Aorta (tissue), 5 donors: ENCODE data around the gene TPBGL. TPM values are rescaled to one million over a fixed set of nuclear protein-coding genes. Genes with fewer than 3 reads are reported as not detected.
A peak's percentile ranks its signal among the peaks of the same experiment; 100 is the strongest.

Experiments used
- ATAC-seq: fragments of 200-7000 bp; cut with Tn5 transposase; one replicate; pipeline ENCODE4 v1.9.1; 2022; ENCODE audit warnings: moderate library complexity; ENCODE audit not compliant: low FRiP score
- DNase-seq, 2 donors: peaks; one replicate each; pipeline ENCODE4 v3.0.0-alpha.2; 2020
- H3K27ac ChIP-seq, 2 donors: one replicate each; pipeline ENCODE4 v1.5.1; 2013; ENCODE audit warnings: low read length in 2 of 2, mild to moderate bottlenecking in 2 of 2, moderate library complexity in 2 of 2, control low read depth in 1 of 2, inconsistent platforms in 1 of 2, low read depth in 1 of 2
- H3K27me3 ChIP-seq, 2 donors: one replicate each; pipeline ENCODE4 v1.6.1; 2013; ENCODE audit warnings: control low read depth in 1 of 2, low read length in 1 of 2, mild to moderate bottlenecking in 1 of 2, moderate library complexity in 1 of 2; ENCODE audit not compliant: insufficient read depth in 2 of 2, control insufficient read depth in 1 of 2
- H3K36me3 ChIP-seq, 2 donors: one replicate each; pipeline ENCODE4 v1.6.1; 2013; ENCODE audit warnings: control low read depth in 1 of 2, low read length in 1 of 2, mild to moderate bottlenecking in 1 of 2; ENCODE audit not compliant: insufficient read depth in 2 of 2, control insufficient read depth in 1 of 2
- H3K4me1 ChIP-seq, 2 donors: one replicate each; pipeline ENCODE4 v1.6.1; 2013; ENCODE audit warnings: low read length in 2 of 2, control low read depth in 1 of 2, mild to moderate bottlenecking in 1 of 2, moderate library complexity in 1 of 2; ENCODE audit not compliant: insufficient read depth in 2 of 2, control insufficient read depth in 1 of 2
- H3K4me3 ChIP-seq, 2 donors: one replicate each; pipeline ENCODE4 v1.5.1; 2013; ENCODE audit warnings: low read length in 2 of 2, control low read depth in 1 of 2, mild to moderate bottlenecking in 1 of 2
- H3K9me3 ChIP-seq: one replicate; pipeline ENCODE4 v1.6.1; 2013; ENCODE audit warnings: mild to moderate bottlenecking, low read length; ENCODE audit not compliant: control insufficient read depth
- WGBS, 2 donors: extraction: QIAGEN DNeasy Blood & Tissue Kit; methylation state at CpG; one replicate each; pipeline ENCODE4 v1.1.7; 2013; 5-methylcytosine and 5-hydroxymethylcytosine counted together
- intact Hi-C, 2 donors: fragments of 100-400 bp; cut with DNase I; formaldehyde crosslinking; loops; one replicate each; pipeline versions ENCODE4 v1.14.2 to v1.15.0; 2022
- polyA plus RNA-seq, 2 donors: library from polyadenylated mRNA; stranded (reverse); fragments of 200-250 nt; gene quantifications; one replicate each; pipeline ENCODE4 v1.2.3, GENCODE V29; 2013
- total RNA-seq, 2 donors: library from RNA; stranded (reverse); fragmentation: NEBNext Ultra II Directional; extraction: Animal tissue kit (Norgen Biotek cat#: 25700); gene quantifications; one replicate each; pipeline ENCODE4 v1.2.1, GENCODE V29; 2021
- donor health status: healthy with polysubstance abuse.
- donor health status: Bipolar disorder and iron deficiency.
- donor health status: DM: no; HTN: no; CAD: no.
- donor health status: DM: no; HTN: no; CAD: no.
- donor health status: DM: yes; HTN: yes; CAD: no.

Gene TPBGL
- total and polyA plus RNA-seq, 4 donors = 0.30 to 0.36 TPM; not detected in 2

DNA sequence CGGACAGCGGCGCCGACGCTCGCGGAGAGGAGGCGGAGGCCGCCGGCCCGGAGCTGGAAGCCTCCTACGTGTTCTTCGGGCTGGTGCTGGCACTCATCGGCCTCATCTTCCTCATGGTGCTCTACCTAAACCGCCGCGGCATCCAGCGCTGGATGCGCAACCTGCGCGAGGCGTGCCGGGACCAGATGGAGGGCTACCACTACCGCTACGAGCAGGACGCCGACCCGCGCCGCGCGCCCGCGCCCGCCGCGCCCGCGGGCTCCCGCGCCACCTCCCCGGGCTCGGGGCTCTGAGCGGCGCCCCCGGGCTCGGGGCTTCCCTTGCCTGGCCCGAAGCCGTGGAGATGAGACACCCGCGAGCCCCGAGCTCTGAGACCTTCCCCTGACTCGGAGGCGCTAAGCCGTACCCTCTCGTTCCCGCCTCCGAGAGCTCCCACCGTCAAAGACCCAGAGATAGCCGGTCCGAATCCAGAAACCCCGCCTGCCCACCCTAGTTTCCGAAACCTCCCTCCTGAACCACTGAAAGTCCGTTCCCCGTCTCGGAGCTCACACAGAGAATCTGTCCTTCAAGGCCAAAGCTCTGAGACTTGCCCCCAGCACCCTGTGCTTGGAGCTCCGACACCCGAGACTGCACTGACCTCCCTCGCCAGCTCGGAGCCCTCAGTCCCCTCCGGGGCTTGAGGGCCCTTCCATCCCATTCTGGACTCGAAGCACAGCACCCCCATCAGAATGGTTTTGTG lies 1.5 kb downstream of the TPBGL start:
- DNase-seq (no peak), ATAC-seq (no peak)
- intact Hi-C loops = no loop called here
- H3K4me3 ChIP-seq = peak overlapping the region in 1 of 2 donors; percentile 8
- H3K27me3 ChIP-seq = no peaks in the 10 kb centered on the region
- H3K27ac ChIP-seq = no peak overlapping the region
- no peaks in the 10 kb centered on the region for H3K36me3 ChIP-seq
- H3K9me3 ChIP-seq = no peaks in the 10 kb centered on the region
- 4% methylated on average over 70 to 72 of the region's 72 CpGs for WGBS, 2 donors
- no peaks in the 10 kb centered on the region for H3K4me1 ChIP-seq

DNA sequence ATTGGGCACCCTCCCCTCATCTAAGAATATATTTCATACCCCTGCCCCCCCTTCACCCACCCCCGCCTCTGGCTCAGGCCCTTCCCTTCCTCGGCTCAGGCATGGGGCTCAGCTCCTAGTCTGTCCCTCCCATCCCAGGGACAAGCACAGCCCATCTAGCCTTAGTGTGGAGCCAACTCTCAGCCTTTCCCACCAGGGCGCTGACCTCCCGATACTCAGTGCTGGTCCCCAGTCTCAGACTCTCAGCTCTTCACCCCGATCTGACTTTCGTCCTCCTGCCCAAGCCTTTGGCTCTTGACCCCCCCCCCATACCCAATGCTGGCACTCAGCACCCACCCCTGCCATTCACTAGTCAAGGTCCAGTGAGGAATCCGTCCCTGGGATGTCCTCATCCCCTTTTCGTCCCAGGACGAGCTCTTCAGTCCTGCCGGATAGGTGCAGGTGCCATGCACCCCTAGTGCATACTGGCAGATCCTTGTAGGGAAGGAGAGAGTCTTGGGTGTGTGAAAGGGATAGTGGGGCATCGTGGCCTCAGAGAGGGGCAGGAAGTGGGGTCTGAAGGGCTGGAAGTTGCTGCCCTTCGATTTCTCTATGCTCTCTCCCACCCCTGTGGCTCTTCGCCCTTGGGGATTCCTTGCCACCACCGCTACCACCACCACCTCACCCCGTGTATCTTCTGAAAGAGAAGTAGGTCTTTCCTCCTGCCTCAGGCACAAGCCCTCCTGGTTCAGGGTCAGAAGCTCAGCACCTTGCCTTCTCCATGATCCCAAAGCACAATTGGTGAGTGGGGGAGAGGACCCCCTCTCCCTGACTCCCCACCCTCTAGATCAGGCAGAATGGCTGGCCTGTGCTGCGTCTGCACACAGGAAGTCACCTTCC lies 2.4 kb downstream of the TPBGL start:
- intact Hi-C loops = no loop called here
- no peak overlapping the region for H3K4me3 ChIP-seq
- no peaks in the 10 kb centered on the region for H3K27me3 ChIP-seq
- no peaks in the 10 kb centered on the region for H3K36me3 ChIP-seq
- no peaks in the 10 kb centered on the region for H3K9me3 ChIP-seq
- no peaks in the 10 kb centered on the region for H3K4me1 ChIP-seq
- 77 to 84% methylated on average over 16 of the region's 16 CpGs for WGBS, 2 donors
- DNase-seq (peak in 1 of 2 donors; percentile 52), ATAC-seq (no peak)
- H3K27ac ChIP-seq = no peak overlapping the region

DNA sequence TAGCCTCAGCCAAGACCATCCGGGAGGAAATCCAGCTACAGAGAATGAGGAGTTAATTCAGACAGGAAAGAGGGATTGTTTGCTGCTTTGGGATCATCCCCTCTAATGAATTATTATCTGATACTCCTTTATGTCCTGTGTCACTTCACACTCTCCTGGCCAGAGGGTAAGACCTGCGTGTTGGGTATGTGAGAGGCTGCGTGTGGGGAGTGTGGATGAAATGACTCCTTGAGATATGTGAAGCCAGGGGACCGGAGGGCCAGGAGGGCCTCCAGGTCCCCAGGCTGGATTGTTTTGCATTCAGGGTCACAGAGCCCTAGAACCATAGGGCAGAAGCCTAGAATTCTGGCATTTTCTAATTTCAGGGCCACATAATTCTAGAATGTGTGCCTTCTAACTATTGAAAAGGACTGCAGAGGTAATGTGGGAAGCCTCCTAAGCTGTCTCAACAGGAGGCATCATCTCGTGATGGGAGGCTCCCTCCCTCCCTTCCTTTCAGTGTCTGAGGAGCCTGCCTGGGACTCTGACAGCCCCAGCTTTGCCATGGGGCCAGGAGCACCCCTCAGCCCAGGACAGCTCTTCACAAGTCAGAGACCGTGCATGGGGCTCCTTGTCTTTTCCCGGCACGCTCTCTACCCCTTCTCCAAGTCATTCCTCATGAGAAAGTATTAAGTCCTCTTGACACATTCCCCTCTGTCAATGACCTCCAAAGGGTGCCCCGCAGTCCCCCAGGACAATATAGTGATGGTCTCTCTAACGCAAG lies 3.7 kb downstream of the TPBGL start:
- no peaks in the 10 kb centered on the region for H3K9me3 ChIP-seq
- no peak overlapping the region for H3K4me3 ChIP-seq
- DNase-seq (peak in 1 of 2 donors; percentile 51), ATAC-seq (no peak)
- H3K27me3 ChIP-seq = no peaks in the 10 kb centered on the region
- intact Hi-C loops = no loop called here
- H3K27ac ChIP-seq = no peak overlapping the region
- H3K36me3 ChIP-seq = no peaks in the 10 kb centered on the region
- H3K4me1 ChIP-seq = no peaks in the 10 kb centered on the region
- 78 to 81% methylated on average over 10 of the region's 10 CpGs for WGBS, 2 donors

DNA sequence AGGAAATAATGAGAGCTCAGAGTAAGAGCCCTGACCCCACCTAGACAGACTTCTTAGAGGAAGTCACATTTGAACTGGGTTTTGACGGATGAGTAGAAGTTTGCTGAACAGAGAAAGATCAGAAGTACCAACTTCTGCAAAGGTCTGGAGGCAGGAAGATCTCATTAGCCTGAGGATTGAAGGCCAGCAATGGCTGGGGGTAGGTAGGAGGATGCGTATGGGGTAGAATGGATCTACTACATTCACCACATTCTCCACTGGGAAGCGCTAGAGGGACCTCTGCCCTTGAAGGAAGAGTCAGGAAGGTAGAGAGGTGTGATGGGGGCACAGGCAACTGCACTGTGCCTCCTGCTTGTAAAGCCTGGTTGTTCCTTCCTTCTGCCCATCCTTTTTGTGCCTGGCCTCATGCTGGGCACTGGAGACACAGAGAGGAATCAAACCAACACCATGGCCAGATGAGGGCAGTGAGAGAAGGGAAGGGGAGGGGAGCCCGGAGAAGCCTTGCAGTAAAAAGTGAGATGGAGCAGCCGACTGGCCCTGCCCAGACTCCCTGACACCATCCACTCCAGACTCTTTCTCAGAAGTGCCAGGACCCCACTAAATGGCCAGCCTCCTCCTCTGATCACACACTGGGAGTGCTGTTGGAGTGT lies 4.9 kb downstream of the TPBGL start:
- Histone ChIP-seq H3K27ac (no peak overlapping the region), H3K36me3 (no peaks in the 10 kb centered on the region), H3K9me3 (no peaks in the 10 kb centered on the region), H3K4me1 (no peaks in the 10 kb centered on the region), H3K27me3 (no peaks in the 10 kb centered on the region), H3K4me3 (no peak overlapping the region)
- DNase-seq = no peak
- intact Hi-C loops = loop anchor here (5.0 kb wide), 2 partner anchors 223 to 313 kb away; no protein-coding TSS in a partner anchor
- ATAC-seq = no peak
- WGBS, 2 donors = 69 to 79% methylated on average over 5 of the region's 5 CpGs

DNA sequence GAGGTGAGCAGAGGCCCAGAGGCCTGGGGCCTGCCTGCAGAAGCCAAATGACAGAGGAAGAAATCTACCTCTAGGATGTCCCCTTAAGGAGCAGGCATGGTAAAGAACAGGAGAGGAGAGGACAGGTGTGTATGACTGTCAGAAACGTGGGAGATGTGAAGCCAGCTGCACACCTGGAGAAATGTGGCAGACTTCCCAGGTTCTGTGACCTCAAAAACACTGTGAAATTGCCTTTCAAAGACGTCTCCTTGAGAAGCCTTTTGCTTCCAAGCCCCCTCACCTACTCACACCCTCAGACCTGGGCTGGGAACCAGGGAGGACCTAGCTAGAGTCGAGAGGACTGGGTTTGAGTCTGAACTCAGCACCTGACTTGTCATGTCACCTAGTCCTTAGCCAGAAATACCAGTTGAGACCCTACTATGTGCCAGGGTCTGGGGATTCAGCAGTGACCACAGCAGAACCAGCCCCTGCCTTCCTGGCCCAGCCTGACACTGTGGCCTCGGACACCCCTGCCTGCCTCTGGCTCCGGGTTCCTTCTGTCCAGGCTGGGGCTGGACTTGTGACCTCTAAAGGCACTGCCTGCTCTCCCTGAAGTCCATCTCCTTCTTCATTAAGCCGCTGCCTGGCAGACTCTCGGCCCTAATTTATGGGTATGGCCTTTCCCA lies 5.6 kb downstream of the TPBGL start:
- Histone ChIP-seq H3K4me1 (no peaks in the 10 kb centered on the region), H3K27me3 (no peaks in the 10 kb centered on the region), H3K36me3 (no peaks in the 10 kb centered on the region), H3K4me3 (no peak overlapping the region), H3K9me3 (no peaks in the 10 kb centered on the region), H3K27ac (no peak overlapping the region)
- WGBS, 2 donors = 73 to 82% methylated on average over 7 of the region's 7 CpGs
- DNase-seq (peak in 1 of 2 donors; percentile 48), ATAC-seq (no peak)
- intact Hi-C loops = loop anchor here (5.0 kb wide), 2 partner anchors 224 to 314 kb away; no protein-coding TSS in a partner anchor

DNA sequence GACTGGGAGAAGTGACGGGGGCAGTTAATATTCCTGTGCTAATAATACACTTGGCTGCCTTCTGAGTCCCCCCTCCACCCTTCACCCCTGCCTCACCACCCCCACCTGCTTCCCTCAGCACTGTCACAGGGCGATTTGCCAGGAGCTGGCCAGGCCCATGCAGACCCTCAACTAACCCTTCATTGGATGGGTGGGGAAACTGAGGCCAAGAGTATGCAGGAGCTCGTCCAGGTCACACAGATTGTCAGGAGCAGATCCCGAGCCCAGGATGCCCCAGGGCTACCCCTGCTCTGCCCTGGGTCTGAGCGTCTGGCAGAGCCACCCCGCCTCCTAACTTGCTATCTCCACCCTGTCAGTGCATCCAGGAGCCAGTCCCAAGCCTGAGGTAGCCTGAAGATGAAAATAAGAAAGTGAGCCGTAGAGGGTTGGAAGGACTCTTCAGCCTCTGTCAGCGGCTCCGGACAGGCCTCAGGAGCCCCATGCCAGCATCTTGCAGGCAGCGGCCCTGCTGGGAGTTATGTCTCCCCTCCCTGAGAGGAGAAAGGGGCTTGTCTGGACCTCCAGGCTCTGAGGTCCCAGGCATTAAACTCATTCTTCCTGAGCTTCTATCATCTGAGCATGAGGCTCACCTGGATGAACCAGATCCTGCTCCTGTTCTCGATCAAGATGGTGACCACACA lies 6.2 kb downstream of the TPBGL start:
- Histone ChIP-seq H3K4me3 (no peak overlapping the region), H3K27ac (no peak overlapping the region), H3K9me3 (no peaks in the 10 kb centered on the region), H3K27me3 (no peaks in the 10 kb centered on the region), H3K36me3 (no peaks in the 10 kb centered on the region), H3K4me1 (no peaks in the 10 kb centered on the region)
- whole genome bisulfite sequencing, 2 donors = 72 to 75% methylated on average over 11 of the region's 11 CpGs
- intact Hi-C loops = loop anchor here (5.0 kb wide), 2 partner anchors 225 to 315 kb away; no protein-coding TSS in a partner anchor
- peak in 1 of 2 donors; percentile 51 for DNase-seq
- ATAC-seq = no peak

DNA sequence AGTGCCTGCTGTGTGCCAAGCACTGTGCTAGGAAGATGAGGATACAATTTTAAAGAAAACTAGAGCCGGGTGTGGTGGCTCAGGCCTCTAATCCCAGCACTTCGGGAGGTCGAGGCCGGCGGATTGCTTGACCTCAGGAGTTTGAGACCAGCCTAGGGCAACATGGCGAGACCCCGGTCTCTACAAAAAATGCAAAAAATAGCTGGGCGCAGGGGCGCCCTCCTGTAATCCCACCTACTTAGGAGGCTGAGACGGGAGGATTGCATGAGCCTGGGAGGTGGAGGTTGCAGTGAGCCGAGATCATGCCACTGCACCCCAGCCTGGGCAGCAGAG lies 8.3 kb downstream of the TPBGL start:
- no peak for DNase-seq
- no peak for ATAC-seq
- Histone ChIP-seq H3K4me1 (no peaks in the 10 kb centered on the region), H3K9me3 (peaks cover 2% of the 10 kb centered on the region), H3K27me3 (no peaks in the 10 kb centered on the region), H3K27ac (no peak overlapping the region), H3K36me3 (no peaks in the 10 kb centered on the region), H3K4me3 (no peak overlapping the region)
- intact Hi-C loops = loop anchor here (2.0 to 5.0 kb wide), 5 partner anchors 104 to 317 kb away; no protein-coding TSS in a partner anchor
- 39 to 41% methylated on average over 11 of the region's 11 CpGs for WGBS, 2 donors
